ENCODE results near the gene GOLGA6C.
"Not testable (repeated sequence)": the region's sequence is repeated elsewhere in the genome, so short reads cannot be mapped to it uniquely, and the experiment has no call there.

The GOLGA6C gene

GRCh38 chr15:75258620-75259343 is 648 bp downstream of the GOLGA6C start:
- not testable (repeated sequence) for DNase-seq

- DNase-seq: not testable (repeated sequence)
Observed at GRCh38 chr15:75259873-75260272, 1.7 kb downstream of the GOLGA6C start.

- not testable (repeated sequence) for DNase-seq
Observed at GRCh38 chr15:75273751-75274359, 15.7 kb downstream of the GOLGA6C start.

- not testable (repeated sequence) for DNase-seq
Observed at GRCh38 chr15:75274509-75275107, 16.5 kb downstream of the GOLGA6C start.

- not testable (repeated sequence) for DNase-seq
Observed at GRCh38 chr15:75275617-75276016, 17.5 kb downstream of the GOLGA6C start.

- DNase-seq: not testable (repeated sequence)
Observed at GRCh38 chr15:75278497-75278896, 20.4 kb downstream of the GOLGA6C start.

GRCh38 chr15:75282572-75282971 is 24.4 kb downstream of the GOLGA6C start, which contains the start of gene GOLGA6D:
GOLGA6D (plus strand) TSS chr15:75282835; CDS start chr15:75282876, 41 bp downstream.
- DNase-seq: not testable (repeated sequence)

GRCh38 chr15:75284152-75284551 is 26.0 kb downstream of the GOLGA6C start:
- not testable (repeated sequence) for DNase-seq

- DNase-seq: not testable (repeated sequence)
Observed at GRCh38 chr15:75293660-75294059, 35.5 kb downstream of the GOLGA6C start.

GRCh38 chr15:75298541-75299310 is 40.6 kb downstream of the GOLGA6C start:
- not testable (repeated sequence) for DNase-seq

GRCh38 chr15:75299311-75299688 is 41.2 kb downstream of the GOLGA6C start:
- not testable (repeated sequence) for DNase-seq

- not testable (repeated sequence) for DNase-seq
Observed at GRCh38 chr15:75300026-75300425, 41.9 kb downstream of the GOLGA6C start.

- DNase-seq: no peak
Observed at GRCh38 chr15:75302318-75302717, 44.2 kb downstream of the GOLGA6C start.

GRCh38 chr15:75302753-75303152 is 44.6 kb downstream of the GOLGA6C start:
- DNase-seq: not testable (repeated sequence)

GRCh38 chr15:75306188-75306587 is 48.1 kb downstream of the GOLGA6C start:
- no peak for DNase-seq

- DNase-seq: peak; percentile 56
Observed at GRCh38 chr15:75307778-75308390, 49.8 kb downstream of the GOLGA6C start.

- DNase-seq: no peak
Observed at GRCh38 chr15:75309711-75310110, 51.6 kb downstream of the GOLGA6C start.

GRCh38 chr15:75312548-75312947 is 54.4 kb downstream of the GOLGA6C start:
- not testable (repeated sequence) for DNase-seq

- no peak for DNase-seq
Observed at GRCh38 chr15:75313116-75313845, 55.1 kb downstream of the GOLGA6C start.

- no peak for DNase-seq
Observed at GRCh38 chr15:75314552-75315290, 56.6 kb downstream of the GOLGA6C start.
